Regular cardiac myocyte (primary cell): ENCODE results near the gene RNF40. TPM values are rescaled to one million over a fixed set of nuclear protein-coding genes. Genes with fewer than 3 reads are reported as not detected.

Source experiments
- total RNA-seq: library from RNA; depleted of rRNA; stranded (reverse); fragments of >200 nt; gene quantifications from 2 replicates; pipeline ENCODE4 v1.2.3, GENCODE V29; 2014

RNF40 gene
- total RNA-seq = 69.9 and 93.6 TPM in 2 replicates

DNA sequence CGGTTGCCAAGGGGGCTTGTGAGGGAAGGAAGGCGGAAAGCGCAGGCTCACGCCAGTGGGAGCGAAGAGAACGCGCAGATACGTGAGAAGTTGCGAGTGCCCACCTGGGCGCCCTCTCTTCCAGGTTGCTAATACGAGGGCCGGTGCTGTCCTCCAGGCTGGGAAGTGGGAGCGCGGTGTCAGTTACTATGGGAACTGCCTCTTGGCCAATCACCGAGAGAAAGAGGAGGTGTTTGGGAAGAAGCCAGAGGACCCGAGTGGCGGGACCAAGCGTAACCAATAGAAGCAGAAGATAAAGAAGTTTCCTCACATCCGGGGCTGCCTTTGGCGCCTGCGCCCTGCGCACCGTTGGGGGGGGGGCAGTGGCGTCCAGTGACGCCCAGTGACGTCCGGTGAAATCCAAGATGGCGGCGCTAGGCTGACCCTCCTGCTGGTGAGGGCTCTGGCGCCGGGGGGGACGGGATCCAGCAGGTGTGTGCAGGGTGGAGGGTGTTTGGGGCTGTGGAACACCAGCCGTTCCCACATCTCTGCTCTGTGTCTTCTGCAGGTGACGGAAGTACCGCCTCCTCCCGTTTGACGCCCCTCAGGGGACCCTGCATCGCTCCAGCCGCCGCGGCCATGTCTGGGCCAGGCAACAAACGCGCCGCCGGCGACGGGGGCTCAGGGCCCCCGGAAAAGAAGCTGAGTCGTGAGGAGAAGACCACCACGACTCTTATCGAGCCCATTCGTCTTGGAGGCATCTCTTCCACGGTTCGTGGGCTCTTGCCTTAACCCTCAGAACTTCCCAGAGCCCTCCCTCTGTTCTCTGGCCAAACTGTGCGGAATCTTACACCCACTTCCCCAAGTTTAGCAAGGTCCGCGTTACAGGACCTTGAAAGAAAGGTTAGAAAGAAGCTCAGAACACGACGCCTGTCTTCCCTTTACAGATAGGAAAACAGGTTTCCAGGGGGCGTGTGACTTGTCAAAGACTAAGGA, at the start of gene RNF40, which contains the start of gene CFAP119:
Gene RNF40, plus strand, starts transcription at position 395 of the 975 bp plus-strand sequence. Its CDS starts 224 bp downstream, at position 619.
Gene CFAP119, minus strand, starts transcription at position 135 of the 975 bp plus-strand sequence. CDS start 314 bp downstream, outside the sequence.

DNA sequence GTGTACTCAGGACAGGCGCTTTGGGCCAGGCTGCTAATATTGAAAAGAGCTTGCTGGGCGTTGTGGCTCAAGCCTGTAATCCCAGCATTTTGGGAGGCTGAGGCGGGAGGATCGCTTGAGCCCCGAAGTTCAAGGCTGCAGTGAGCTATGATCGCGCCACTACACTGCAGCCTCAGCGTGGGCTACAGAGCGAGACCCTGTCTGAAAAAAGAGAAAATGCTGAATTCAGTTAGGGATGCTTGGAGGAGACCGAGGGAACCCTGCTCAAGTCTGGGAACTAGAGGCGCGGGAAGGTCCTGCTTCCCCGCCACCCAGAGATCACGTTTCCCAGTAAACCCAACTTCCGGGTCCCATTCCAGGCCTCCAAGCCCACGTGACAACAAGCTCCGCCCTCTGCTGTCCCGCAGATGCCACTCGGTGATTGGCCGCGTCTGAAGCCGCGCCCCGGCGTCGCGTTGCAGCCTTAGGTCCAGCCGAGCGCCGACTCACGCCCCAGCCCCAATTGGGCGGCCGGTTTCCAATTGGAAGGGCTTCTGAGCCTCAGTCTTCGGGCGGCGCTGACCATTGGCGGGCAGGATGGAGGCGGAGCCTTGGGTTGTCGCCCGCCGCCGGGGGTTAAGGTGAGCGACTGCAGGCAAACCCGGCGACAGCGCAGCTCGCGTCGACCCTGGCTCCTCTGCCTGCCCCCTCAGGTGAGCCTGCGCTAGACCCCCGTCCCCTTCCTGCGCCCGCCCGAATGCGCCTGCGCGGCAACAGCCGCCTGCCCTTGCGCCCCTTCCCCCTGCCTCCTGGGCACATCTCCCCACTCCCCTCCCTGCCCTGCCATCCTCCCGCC, 14.1 kb upstream of the RNF40 start, which contains the start of gene PHKG2:
Gene PHKG2, plus strand, starts transcription at position 627 of the 835 bp plus-strand sequence. CDS start 396 bp downstream, outside the sequence.

DNA sequence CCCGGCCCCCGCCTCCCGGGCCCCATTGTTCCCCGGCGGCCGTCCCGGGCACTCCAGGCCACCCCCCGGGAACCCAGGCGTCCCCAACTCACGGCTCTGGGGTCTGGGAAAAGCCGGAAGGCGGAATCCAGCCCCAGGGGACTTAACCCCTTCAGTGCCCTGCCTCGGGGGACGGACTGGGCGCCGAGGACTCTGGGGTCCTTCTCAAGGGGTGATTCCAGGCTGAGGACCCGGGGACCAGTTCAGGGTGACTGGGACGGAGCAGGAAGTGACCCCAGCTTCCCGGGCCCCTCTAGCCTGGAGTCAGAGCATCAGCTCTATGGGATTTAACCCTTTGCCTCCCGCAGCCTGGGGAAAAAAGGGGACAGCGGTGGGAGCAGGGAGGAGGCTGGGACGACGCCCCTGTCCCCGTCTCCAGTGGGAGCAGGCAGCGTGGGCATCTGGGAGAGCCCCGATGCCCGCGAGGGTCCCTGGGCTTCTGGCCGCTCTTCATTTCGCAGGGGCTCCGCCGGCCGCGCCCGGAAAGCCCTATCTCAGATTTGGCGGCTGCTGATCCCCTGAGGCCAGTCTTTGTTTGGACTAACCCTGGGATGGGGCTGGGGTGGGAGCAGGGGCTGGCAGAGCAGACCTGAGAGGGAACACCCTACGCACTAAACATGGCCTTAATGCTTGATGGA, 25.0 kb downstream of the RNF40 start, which contains the start of gene ZNF629:
Gene ZNF629, minus strand, starts transcription at position 270 of the 677 bp plus-strand sequence. CDS start 2,723 bp downstream, outside the sequence.

Other genes starting within 250 kb of the RNF40 start
- 18.0 and 19.4 TPM in 2 replicates for gene ZNF768, start 235.8 kb upstream of the RNF40 start, total RNA-seq
- gene ZNF747, start 227.5 kb upstream of the RNF40 start, total RNA-seq = 8.6 and 10.4 TPM in 2 replicates
- 4.2 and 4.4 TPM in 2 replicates for gene ZNF764, start 203.9 kb upstream of the RNF40 start, total RNA-seq
- gene ZNF688, start 190.6 kb upstream of the RNF40 start, total RNA-seq = 5.6 and 12.7 TPM in 2 replicates
- gene ZNF785, start 176.6 kb upstream of the RNF40 start, total RNA-seq = 7.3 and 8.1 TPM in 2 replicates
- 2.3 and 5.2 TPM in 2 replicates for gene ZNF689, start 151.9 kb upstream of the RNF40 start, total RNA-seq
- 4.4 and 5.9 TPM in 2 replicates for gene PRR14, start 111.4 kb upstream of the RNF40 start, total RNA-seq
- gene FBRS, start 103.9 kb upstream of the RNF40 start, total RNA-seq = 12.1 and 22.0 TPM in 2 replicates
- gene SRCAP, start 63.2 kb upstream of the RNF40 start, total RNA-seq = 19.2 and 24.0 TPM in 2 replicates
- 14.9 and 18.2 TPM in 2 replicates for gene PHKG2, start 13.9 kb upstream of the RNF40 start, total RNA-seq
- 1.4 and 2.7 TPM in 2 replicates for gene CFAP119, start 260 bp upstream of the RNF40 start, total RNA-seq
- 5.4 and 6.7 TPM in 2 replicates for gene ZNF629, start 24.9 kb downstream of the RNF40 start, total RNA-seq
- 28.5 and 51.0 TPM in 2 replicates for gene BCL7C, start 131.8 kb downstream of the RNF40 start, total RNA-seq
- 1.2 and 1.7 TPM in 2 replicates for gene CTF1, start 134.3 kb downstream of the RNF40 start, total RNA-seq
- 13.5 and 17.1 TPM in 2 replicates for gene FBXL19, start 161.2 kb downstream of the RNF40 start, total RNA-seq
- 21.9 and 50.5 TPM in 2 replicates for gene ORAI3, start 186.7 kb downstream of the RNF40 start, total RNA-seq
- gene SETD1A, start 195.4 kb downstream of the RNF40 start, total RNA-seq = 0.96 and 1.4 TPM in 2 replicates
- gene HSD3B7, start 222.9 kb downstream of the RNF40 start, total RNA-seq = 12.8 and 17.5 TPM in 2 replicates
- 0.19 and 0.28 TPM in 2 replicates for gene STX1B, start 248.3 kb downstream of the RNF40 start, total RNA-seq